GM19025 (cell line): ENCODE measurements around the gene GRIP2.

ENCODE experiments used
- ATAC-seq: cut with Tn5 transposase; IDR thresholded peaks from one replicate; pipeline ENCODE4 v1.9.1; 2021; ENCODE audit warnings: mild to moderate bottlenecking, low read depth, moderate library complexity; ENCODE audit not compliant: unreplicated experiment

The GRIP2 gene

GRCh38 chr3:14539742-14540491, at the start of gene GRIP2:
Gene GRIP2, minus strand, starts transcription at chr3:14540342. Its CDS starts 34 bp downstream, at chr3:14540308.
- no peak for ATAC-seq

GRCh38 chr3:14588425-14589112, 48.4 kb upstream of the GRIP2 start:
- no peak for ATAC-seq

GRCh38 chr3:14587740-14588360, 47.7 kb upstream of the GRIP2 start:
- ATAC-seq: no peak

- ATAC-seq: no peak
Observed at GRCh38 chr3:14586611-14587010, 46.5 kb upstream of the GRIP2 start.

GRCh38 chr3:14583548-14584091, 43.5 kb upstream of the GRIP2 start:
- ATAC-seq: no peak

- no peak for ATAC-seq
Observed at GRCh38 chr3:14582045-14582410, 41.9 kb upstream of the GRIP2 start.

GRCh38 chr3:14581334-14582044, 41.3 kb upstream of the GRIP2 start:
- ATAC-seq: no peak

- ATAC-seq: no peak
Observed at GRCh38 chr3:14577897-14578296, 37.8 kb upstream of the GRIP2 start.

- no peak for ATAC-seq
Observed at GRCh38 chr3:14576163-14576562, 36.0 kb upstream of the GRIP2 start.

- ATAC-seq: no peak
Observed at GRCh38 chr3:14574183-14574582, 34.0 kb upstream of the GRIP2 start.

GRCh38 chr3:14573706-14574105, 33.6 kb upstream of the GRIP2 start:
- ATAC-seq: no peak

GRCh38 chr3:14570864-14571263, 30.7 kb upstream of the GRIP2 start:
- ATAC-seq: no peak

- no peak for ATAC-seq
Observed at GRCh38 chr3:14570089-14570488, 29.9 kb upstream of the GRIP2 start.

GRCh38 chr3:14569474-14570000, 29.4 kb upstream of the GRIP2 start:
- ATAC-seq: no peak

GRCh38 chr3:14568269-14568668, 28.1 kb upstream of the GRIP2 start:
- no peak for ATAC-seq

GRCh38 chr3:14566812-14567211, 26.7 kb upstream of the GRIP2 start:
- no peak for ATAC-seq

- no peak for ATAC-seq
Observed at GRCh38 chr3:14565868-14566588, 25.9 kb upstream of the GRIP2 start.

GRCh38 chr3:14564741-14565140, 24.6 kb upstream of the GRIP2 start:
- no peak for ATAC-seq

GRCh38 chr3:14563946-14564539, 23.9 kb upstream of the GRIP2 start:
- no peak for ATAC-seq
